ENCODE data around the gene KIF24.

The KIF24 gene

GRCh38 chr9:34328987-34329832 is at the start of gene KIF24, which contains the start of gene NUDT2:
Gene KIF24, minus strand, starts transcription at chr9:34329268. Its CDS starts 17,922 bp downstream, at chr9:34311346.
Gene NUDT2, plus strand, starts transcription at chr9:34329569. Its CDS starts 9,471 bp downstream, at chr9:34339040.
- TF ChIP-seq ZFX (IDR thresholded peaks at IDR 0.05; ENCODE audit: borderline replicate concordance): peak; percentile 82
- TF ChIP-seq, protein P1, sequence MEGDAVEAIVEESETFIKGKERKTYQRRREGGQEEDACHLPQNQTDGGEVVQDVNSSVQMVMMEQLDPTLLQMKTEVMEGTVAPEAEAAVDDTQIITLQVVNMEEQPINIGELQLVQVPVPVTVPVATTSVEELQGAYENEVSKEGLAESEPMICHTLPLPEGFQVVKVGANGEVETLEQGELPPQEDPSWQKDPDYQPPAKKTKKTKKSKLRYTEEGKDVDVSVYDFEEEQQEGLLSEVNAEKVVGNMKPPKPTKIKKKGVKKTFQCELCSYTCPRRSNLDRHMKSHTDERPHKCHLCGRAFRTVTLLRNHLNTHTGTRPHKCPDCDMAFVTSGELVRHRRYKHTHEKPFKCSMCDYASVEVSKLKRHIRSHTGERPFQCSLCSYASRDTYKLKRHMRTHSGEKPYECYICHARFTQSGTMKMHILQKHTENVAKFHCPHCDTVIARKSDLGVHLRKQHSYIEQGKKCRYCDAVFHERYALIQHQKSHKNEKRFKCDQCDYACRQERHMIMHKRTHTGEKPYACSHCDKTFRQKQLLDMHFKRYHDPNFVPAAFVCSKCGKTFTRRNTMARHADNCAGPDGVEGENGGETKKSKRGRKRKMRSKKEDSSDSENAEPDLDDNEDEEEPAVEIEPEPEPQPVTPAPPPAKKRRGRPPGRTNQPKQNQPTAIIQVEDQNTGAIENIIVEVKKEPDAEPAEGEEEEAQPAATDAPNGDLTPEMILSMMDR (IDR thresholded peaks at IDR 0.05): no peak
- peak within 1 kb of the TSS; percentile 97 for H3K27ac ChIP-seq

DNA sequence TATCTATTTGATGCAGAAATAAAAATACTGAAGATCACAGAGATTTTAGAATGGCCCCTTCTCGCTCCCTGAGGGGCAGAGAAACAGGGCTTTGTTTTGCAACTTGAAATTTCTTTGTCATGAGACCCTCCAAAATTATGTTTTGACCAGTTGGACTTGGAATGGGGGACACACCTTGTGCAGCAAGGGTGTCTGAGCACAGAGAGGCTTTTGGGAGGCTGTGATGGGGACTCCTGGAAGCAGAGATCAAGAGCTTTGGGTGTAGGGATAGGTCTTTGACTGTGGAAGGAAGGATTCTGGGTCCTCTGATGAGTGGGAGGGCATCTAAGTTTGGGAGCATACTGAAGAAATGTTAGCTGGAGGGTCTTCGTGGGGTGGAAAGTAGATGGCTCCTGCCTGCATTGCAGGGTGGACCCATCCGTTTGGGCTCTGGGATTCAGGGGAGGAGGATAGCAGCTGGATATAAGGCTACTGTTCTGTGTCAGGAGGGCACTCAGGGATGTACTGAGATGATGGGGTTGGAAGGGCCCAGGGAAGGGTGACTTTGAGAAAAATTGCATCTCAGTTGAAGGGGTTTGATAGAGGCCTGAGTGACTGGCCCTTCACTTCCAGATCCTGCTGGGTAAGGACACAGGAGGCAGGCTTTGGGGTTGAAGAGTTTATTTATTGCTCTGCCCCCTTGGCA is 49.5 kb upstream of the KIF24 start:
- TF ChIP-seq, protein P1 (IDR thresholded peaks at IDR 0.05): no peak
- no peak for TF ChIP-seq ZFX (IDR thresholded peaks at IDR 0.05; ENCODE audit: borderline replicate concordance)
- H3K27ac ChIP-seq: no peak overlapping the region

- H3K27ac ChIP-seq: peak overlapping the region; percentile 89
These were observed 48.3 kb upstream of the KIF24 start for GRCh38 chr9:34377404-34377746.

DNA sequence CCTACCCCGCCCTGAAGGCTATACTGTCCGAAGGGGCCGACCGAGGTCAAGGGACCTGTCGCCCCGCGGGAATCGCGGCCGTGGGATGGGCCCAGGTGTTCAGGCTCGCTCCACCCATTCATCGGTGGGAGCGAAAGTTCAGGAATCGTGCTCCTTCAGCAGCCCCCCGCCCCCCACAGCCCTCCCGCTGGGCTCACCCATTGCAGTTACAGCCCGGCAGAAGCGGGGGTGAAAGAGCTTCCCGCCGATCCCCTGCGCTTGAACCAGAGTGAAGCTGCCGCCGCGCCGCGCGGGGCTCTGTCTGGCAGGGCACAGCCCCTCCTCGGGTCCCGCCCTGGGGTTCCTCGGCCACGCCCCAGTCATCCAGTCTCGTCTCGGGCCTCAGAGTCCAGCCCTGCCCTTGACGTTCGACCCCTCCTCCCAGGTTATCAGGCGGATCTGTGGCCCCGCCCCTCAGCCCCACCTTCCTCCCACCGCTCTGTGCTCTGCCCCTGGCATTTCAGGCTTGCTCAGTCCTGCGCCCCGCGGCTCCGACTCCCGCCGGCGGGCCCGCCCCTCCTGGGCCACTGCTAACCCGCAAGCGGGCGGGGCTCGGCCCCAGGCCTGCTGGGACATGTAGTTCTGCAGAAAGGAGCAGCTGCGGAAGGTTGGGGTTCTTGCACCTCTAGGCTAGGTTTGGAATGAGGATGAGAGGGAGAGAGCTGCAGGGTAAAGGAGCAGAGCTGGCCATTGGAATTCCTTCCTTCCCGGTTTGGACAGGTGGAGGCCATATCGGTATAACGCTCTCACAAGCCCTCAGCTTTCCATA is 47.7 kb upstream of the KIF24 start, which contains the start of gene MYORG:
Gene MYORG, minus strand, starts transcription at position 303 of the 808 bp plus-strand sequence. CDS start 3,955 bp downstream, outside the sequence.
- H3K27ac ChIP-seq: peak within 1 kb of the TSS; percentile 89
- TF ChIP-seq ZFX (IDR thresholded peaks at IDR 0.05; ENCODE audit: borderline replicate concordance): no peak
- TF ChIP-seq, protein P1 (IDR thresholded peaks at IDR 0.05): no peak

More at GRCh38 chr9:34377404-34377746, 48.3 kb upstream of the KIF24 start:
- TF ChIP-seq, protein P1 (IDR thresholded peaks at IDR 0.05): no peak
- TF ChIP-seq ZFX (IDR thresholded peaks at IDR 0.05; ENCODE audit: borderline replicate concordance): no peak

GRCh38 chr9:34375901-34376595 is 47.0 kb upstream of the KIF24 start:
- peak overlapping the region; percentile 89 for H3K27ac ChIP-seq
- TF ChIP-seq ZFX (IDR thresholded peaks at IDR 0.05; ENCODE audit: borderline replicate concordance): no peak
- TF ChIP-seq, protein P1 (IDR thresholded peaks at IDR 0.05): peak; percentile 74

GRCh38 chr9:34374905-34375552 is 46.0 kb upstream of the KIF24 start:
- TF ChIP-seq ZFX (IDR thresholded peaks at IDR 0.05; ENCODE audit: borderline replicate concordance): no peak
- TF ChIP-seq, protein P1 (IDR thresholded peaks at IDR 0.05): peak; percentile 53
- H3K27ac ChIP-seq: peak overlapping the region; percentile 89

Measured in 22Rv1 (cell line).